Pancreas (tissue), 10 donors: ENCODE results near the gene SUSD4. TPM values are rescaled to one million over a fixed set of nuclear protein-coding genes. Genes with fewer than 3 reads are reported as not detected.

Source experiments
- ATAC-seq, 4 donors: fragments of 200-7000 bp; cut with Tn5 transposase; one replicate each; pipeline versions ENCODE4 v1.8.0 to v1.9.1; 2020; ENCODE audit warnings: mild to moderate bottlenecking in 4 of 4, moderate library complexity in 4 of 4
- DNase-seq, 6 donors: peaks; one replicate each; pipeline ENCODE4 v3.0.0-alpha.2; 2020
- FAIRE-seq: peaks from 2 replicates; lab custom pipeline; 2012; peaks lifted over from hg19 to GRCh38; lab: Jason Lieb, UNC
- H3K27ac ChIP-seq, 4 donors: fragments of 200-600 bp; sonication (generic); 1 replicate in 3 of 4; 2 replicates in 1 of 4; pipeline versions ENCODE4 v1.5.0 to v1.8.0; 2020
- H3K27me3 ChIP-seq, 4 donors: fragments of 200-600 bp; one replicate each; pipeline ENCODE4 v1.8.0; 2021
- H3K36me3 ChIP-seq, 3 donors: fragments of 200-600 bp; sonication (generic) in 1 of 3; one replicate each; pipeline versions ENCODE4 v1.5.0 to v1.8.0; 2020 to 2021
- H3K4me1 ChIP-seq, 3 donors: fragments of 200-600 bp; one replicate each; pipeline ENCODE4 v1.8.0; 2021
- H3K4me3 ChIP-seq, 4 donors: fragments of 200-600 bp; sonication (generic) in 2 of 4; one replicate each; pipeline versions ENCODE4 v1.5.0 to v1.8.0; 2020 to 2021
- H3K9me3 ChIP-seq, 4 donors: fragments of 200-600 bp; one replicate each; pipeline ENCODE4 v1.8.0; 2021
- WGBS, 2 donors: extraction: QIAGEN DNeasy Blood & Tissue Kit; methylation state at CpG; one replicate each; pipeline ENCODE4 v1.1.7; 2013; 5-methylcytosine and 5-hydroxymethylcytosine counted together
- intact Hi-C, 3 donors: fragments of 100-400 bp; cut with DNase I; formaldehyde crosslinking; loops; one replicate each; pipeline versions ENCODE4 v1.11.1 to v1.14.2; 2022
- polyA plus RNA-seq, 2 donors: library from polyadenylated mRNA; stranded (reverse); fragments of 200-250 nt; gene quantifications; one replicate each; pipeline ENCODE4 v1.2.3, GENCODE V29; 2013
- total RNA-seq, 6 donors: library from RNA; stranded (reverse); fragmentation: NEBNext Ultra II Directional in 4 of 6; extraction: Animal tissue kit (Norgen Biotek cat#: 25700) in 4 of 6; gene quantifications; one replicate each; pipeline versions ENCODE4 v1.2.1 to v1.2.4, GENCODE V29; 2021 to 2023
- TF ChIP-seq, protein P1 (sequence below), 4 donors: fragments of 200-600 bp; sonication (generic) in 3 of 4; IDR thresholded peaks; one replicate each; pipeline versions ENCODE4 v1.5.0 to v1.8.0; 2021; ENCODE audit warnings: antibody characterized with exemption in 4 of 4
- donor health status: healthy with polysubstance abuse.
- donor health status: DM: no; HTN: no; CAD: no; lungs with moderate emphysema.
- donor health status: DM: no; HTN: no; CAD: no.
- donor health status: control.
- donor health status: control.
- donor health status: Bipolar disorder and iron deficiency.
- donor health status: DM: yes; HTN: yes; CAD: no.
- donor health status: DM: no; HTN: no; CAD: no.
- donor health status: DM: no; HTN: no; CAD: no.
- donor health status: DM: yes; HTN: yes; CAD: no.

SUSD4 gene
- total and polyA plus RNA-seq, 8 donors = 4.1 to 34.6 (median 8.8) TPM

DNA sequence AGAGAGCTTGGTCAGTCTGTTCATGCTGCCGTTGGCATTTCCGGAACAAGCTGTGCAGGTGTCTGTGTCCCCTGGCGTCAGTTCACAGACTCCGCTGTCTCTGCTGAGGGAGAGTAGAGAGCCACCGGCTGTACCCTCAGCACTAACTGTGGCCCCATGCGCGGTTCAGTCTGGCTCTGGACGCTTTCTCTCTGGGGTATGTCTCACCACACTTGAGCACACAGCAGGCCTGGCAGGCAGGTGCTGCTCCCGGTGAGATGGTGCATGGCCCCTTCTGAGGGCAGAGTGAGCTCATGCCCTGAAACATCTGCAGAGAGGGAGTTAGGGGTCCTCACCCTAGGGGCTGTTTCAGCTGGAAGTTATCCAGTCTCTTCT is 161.0 kb downstream of the SUSD4 start:
- no peaks in the 10 kb centered on the region for H3K36me3 ChIP-seq
- 92 to 93% methylated on average over 9 of the region's 9 CpGs for WGBS, 2 donors
- intact Hi-C loops = no loop called here
- no peaks in the 10 kb centered on the region for H3K27me3 ChIP-seq
- no peaks in the 10 kb centered on the region for H3K4me1 ChIP-seq
- ATAC-seq (peak in 1 of 4 donors; percentile 24), FAIRE-seq (no peak), DNase-seq (no peak)
- H3K4me3 ChIP-seq = no peak overlapping the region
- no peak overlapping the region for H3K27ac ChIP-seq
- TF ChIP-seq, protein P1, sequence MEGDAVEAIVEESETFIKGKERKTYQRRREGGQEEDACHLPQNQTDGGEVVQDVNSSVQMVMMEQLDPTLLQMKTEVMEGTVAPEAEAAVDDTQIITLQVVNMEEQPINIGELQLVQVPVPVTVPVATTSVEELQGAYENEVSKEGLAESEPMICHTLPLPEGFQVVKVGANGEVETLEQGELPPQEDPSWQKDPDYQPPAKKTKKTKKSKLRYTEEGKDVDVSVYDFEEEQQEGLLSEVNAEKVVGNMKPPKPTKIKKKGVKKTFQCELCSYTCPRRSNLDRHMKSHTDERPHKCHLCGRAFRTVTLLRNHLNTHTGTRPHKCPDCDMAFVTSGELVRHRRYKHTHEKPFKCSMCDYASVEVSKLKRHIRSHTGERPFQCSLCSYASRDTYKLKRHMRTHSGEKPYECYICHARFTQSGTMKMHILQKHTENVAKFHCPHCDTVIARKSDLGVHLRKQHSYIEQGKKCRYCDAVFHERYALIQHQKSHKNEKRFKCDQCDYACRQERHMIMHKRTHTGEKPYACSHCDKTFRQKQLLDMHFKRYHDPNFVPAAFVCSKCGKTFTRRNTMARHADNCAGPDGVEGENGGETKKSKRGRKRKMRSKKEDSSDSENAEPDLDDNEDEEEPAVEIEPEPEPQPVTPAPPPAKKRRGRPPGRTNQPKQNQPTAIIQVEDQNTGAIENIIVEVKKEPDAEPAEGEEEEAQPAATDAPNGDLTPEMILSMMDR (IDR thresholded peaks at IDR 0.05) = no peak
- no peaks in the 10 kb centered on the region for H3K9me3 ChIP-seq

DNA sequence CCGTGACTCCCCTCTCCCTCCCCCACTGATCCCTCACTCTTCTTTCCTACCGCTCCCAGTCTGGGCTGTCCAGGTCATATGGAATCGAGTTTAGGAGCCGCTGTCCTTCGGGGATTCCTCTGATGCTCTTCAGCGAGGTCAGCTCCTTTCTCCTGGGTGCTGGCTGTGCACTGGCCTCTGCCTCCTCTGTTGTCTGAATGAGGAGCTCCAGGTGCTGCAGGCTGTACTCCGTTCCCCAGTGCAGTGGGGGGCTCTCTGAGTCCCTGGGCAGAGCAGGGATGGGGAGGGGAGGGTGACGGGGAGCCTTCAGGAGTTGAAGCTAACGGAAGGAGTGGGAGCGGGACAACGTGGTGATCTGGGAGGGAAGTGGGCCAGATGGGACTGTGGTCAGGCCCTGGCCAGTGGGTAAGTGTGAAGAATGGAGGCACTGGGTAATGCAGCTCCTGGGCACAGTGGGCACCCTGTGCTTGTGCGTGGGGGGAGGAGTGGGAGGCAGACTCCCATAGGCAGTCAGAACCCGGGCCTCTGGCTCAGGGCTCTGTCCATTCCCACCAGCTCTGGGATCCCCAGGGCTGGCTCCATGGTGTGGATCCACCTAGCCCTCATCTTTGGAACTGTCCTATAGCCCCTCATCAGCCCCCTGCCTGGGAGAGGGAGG is 161.5 kb downstream of the SUSD4 start:
- WGBS, 2 donors = 88 to 93% methylated on average over 13 of the region's 13 CpGs
- no peak overlapping the region for H3K27ac ChIP-seq
- no peaks in the 10 kb centered on the region for H3K27me3 ChIP-seq
- intact Hi-C loops = no loop called here
- ATAC-seq (no peak), DNase-seq (no peak), FAIRE-seq (no peak)
- no peaks in the 10 kb centered on the region for H3K9me3 ChIP-seq
- no peaks in the 10 kb centered on the region for H3K4me1 ChIP-seq
- TF ChIP-seq, protein P1 (IDR thresholded peaks at IDR 0.05) = no peak
- H3K4me3 ChIP-seq = no peak overlapping the region
- H3K36me3 ChIP-seq = no peaks in the 10 kb centered on the region

DNA sequence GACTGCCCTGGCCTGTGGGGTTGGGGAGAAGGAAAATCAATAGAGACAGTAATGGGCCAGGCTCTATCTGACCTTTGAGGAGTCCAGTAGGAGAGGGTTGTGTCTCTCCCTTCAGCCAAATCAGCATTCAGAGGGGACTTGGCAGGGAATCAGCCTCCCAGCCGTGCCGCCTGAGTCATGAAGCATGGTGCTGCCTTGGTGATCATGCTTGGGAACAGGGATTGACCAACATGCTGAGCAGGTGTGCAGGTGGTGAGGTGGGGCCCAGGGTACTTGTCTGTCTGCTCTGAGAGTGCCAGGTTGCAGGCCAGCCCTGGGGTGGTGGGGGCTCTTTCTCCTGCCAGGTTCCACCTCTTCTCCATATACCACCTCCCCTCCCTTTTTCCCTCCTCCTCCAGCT is 162.0 kb downstream of the SUSD4 start:
- H3K36me3 ChIP-seq = no peaks in the 10 kb centered on the region
- no peak overlapping the region for H3K27ac ChIP-seq
- FAIRE-seq (no peak), ATAC-seq (peak in 2 of 4 donors; percentile 29 to 39), DNase-seq (no peak)
- H3K4me3 ChIP-seq = no peak overlapping the region
- peaks cover 0 to 1% (median 0%) of the 10 kb centered on the region in 3 donors for H3K4me1 ChIP-seq
- WGBS, 2 donors = 85 to 94% methylated on average over 2 of the region's 2 CpGs
- intact Hi-C loops = no loop called here
- no peaks in the 10 kb centered on the region for H3K27me3 ChIP-seq
- H3K9me3 ChIP-seq = no peaks in the 10 kb centered on the region
- TF ChIP-seq, protein P1 (IDR thresholded peaks at IDR 0.05) = no peak

DNA sequence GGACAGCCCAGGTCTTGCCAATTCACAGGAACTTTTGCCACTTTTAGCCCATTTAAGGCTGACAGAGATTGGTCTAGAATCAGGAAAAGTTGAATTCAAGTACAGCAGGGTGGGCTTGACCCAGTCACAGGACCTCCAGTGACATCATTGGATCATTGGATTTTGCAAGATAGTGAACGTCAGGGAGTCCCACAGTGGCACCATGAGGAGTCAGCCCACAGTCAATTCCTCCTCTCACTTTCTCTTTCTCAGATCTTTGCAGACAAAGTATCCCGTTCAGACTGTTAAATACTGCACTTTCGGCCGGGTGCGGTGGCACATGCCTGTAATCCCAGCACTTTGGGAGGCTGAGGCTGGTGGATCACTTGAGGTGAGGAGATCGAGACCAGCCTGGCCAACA is 163.1 kb downstream of the SUSD4 start:
- ATAC-seq (no peak), DNase-seq (no peak), FAIRE-seq (no peak)
- intact Hi-C loops = no loop called here
- TF ChIP-seq, protein P1 (IDR thresholded peaks at IDR 0.05) = no peak
- no peaks in the 10 kb centered on the region for H3K36me3 ChIP-seq
- H3K4me1 ChIP-seq = peaks cover 0 to 6% (median 0%) of the 10 kb centered on the region in 3 donors
- H3K4me3 ChIP-seq = no peak overlapping the region
- H3K27me3 ChIP-seq = no peaks in the 10 kb centered on the region
- 92 to 94% methylated on average over 6 of the region's 6 CpGs for WGBS, 2 donors
- H3K27ac ChIP-seq = no peak overlapping the region
- no peaks in the 10 kb centered on the region for H3K9me3 ChIP-seq

DNA sequence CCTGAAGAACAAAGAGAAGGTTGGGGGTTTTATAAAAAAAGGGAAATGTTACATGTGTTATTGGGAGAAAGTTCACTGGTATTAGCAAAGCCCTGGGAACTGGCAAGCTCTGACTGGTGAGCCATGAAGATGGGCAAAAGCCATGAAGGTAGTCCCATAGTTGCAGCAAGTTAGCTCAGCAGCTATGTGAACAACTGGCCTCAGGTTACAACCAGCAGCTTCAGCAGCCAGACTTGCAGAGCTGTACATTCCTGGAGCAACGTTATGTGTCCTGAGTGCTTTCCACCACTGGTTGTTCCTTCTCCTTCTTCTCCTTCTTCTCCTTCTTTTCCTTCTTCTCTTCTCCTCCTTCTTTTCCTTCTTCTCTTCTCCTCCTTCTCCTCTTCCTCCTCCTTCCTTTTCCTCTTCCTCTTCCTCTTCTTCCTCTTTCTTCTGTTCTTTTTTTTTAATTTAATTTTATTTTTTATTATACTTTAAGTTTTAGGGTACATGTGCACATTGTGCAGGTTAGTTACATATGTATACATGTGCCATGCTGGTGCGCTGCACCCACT is 164.8 kb downstream of the SUSD4 start:
- no peak for DNase-seq
- TF ChIP-seq, protein P1 (IDR thresholded peaks at IDR 0.05) = no peak
- no peak overlapping the region for H3K27ac ChIP-seq
- intact Hi-C loops = no loop called here
- no peak for ATAC-seq
- H3K9me3 ChIP-seq = no peaks in the 10 kb centered on the region
- H3K4me1 ChIP-seq = peaks cover 0 to 6% (median 0%) of the 10 kb centered on the region in 3 donors
- H3K36me3 ChIP-seq = no peaks in the 10 kb centered on the region
- 45 to 70% methylated on average over 2 of the region's 2 CpGs for WGBS, 2 donors
- no peak overlapping the region for H3K4me3 ChIP-seq
- FAIRE-seq = no peak
- no peaks in the 10 kb centered on the region for H3K27me3 ChIP-seq
